AG04450 (cell line): ENCODE results near the gene PCAT7. TPM values are rescaled to one million over a fixed set of nuclear protein-coding genes. Genes with fewer than 3 reads are reported as not detected.
"Not testable (repeated sequence)": the region's sequence is repeated elsewhere in the genome, so short reads cannot be mapped to it uniquely, and the experiment has no call there.

Experiments used
- CTCF ChIA-PET: fragments of 300-600, 350-600 bp; formaldehyde crosslinking; extraction: SDS; loops from one replicate; lab custom pipeline; 2022; ENCODE audit warnings: antibody characterized with exemption, inconsistent platforms; lab: Charles Lee
- POLR2A ChIA-PET: fragments of 350-600 bp; formaldehyde crosslinking; extraction: SDS; loops from one replicate; lab custom pipeline; 2021; ENCODE audit warnings: antibody characterized with exemption, inconsistent platforms; lab: Yijun Ruan, JAX
- DNase-seq: peaks from one replicate; pipeline ENCODE4 v3.0.0-alpha.2; 2011; ENCODE audit warnings: low read depth, low spot score
- H3K27ac ChIP-seq: one replicate; pipeline ENCODE4 v1.5.1; 2012; ENCODE audit warnings: low read depth, low read length, control low read depth
- H3K27me3 ChIP-seq: one replicate; pipeline ENCODE4 v1.6.0; 2012; ENCODE audit warnings: low read length; ENCODE audit not compliant: control insufficient read depth, insufficient read depth
- H3K4me3 ChIP-seq: 2 replicates; pipeline ENCODE4 v1.5.1; 2011; ENCODE audit warnings: mild to moderate bottlenecking, low read depth, low read length, control low read depth
- H3K9me3 ChIP-seq: 2 replicates; pipeline ENCODE4 v1.5.1; 2012; ENCODE audit warnings: low read length; ENCODE audit not compliant: control insufficient read depth, insufficient read depth
- polyA plus RNA-seq: library from polyadenylated mRNA; depleted of rRNA; stranded (reverse); fragments of >200 nt; gene quantifications from 2 replicates; pipeline ENCODE4 v1.2.3, GENCODE V29; 2011
- TF ChIP-seq, protein P1 (sequence below): IDR thresholded peaks from 2 replicates; pipeline ENCODE4 v1.5.1; 2011; ENCODE audit warnings: low read depth, low read length, control low read depth, inconsistent platforms

The PCAT7 gene
- polyA plus RNA-seq, 1 experiment = not detected

- no peak overlapping the region for H3K27ac ChIP-seq
- H3K9me3 ChIP-seq = no peaks in the 10 kb centered on the region; the same call in 1 of the 2 replicates
- CTCF ChIA-PET = no interaction called here
- peaks cover 2% of the 10 kb centered on the region for H3K27me3 ChIP-seq
- no peak for DNase-seq
- POLR2A ChIA-PET = no interaction called here
- H3K4me3 ChIP-seq = no peak overlapping the region
- TF ChIP-seq, protein P1, sequence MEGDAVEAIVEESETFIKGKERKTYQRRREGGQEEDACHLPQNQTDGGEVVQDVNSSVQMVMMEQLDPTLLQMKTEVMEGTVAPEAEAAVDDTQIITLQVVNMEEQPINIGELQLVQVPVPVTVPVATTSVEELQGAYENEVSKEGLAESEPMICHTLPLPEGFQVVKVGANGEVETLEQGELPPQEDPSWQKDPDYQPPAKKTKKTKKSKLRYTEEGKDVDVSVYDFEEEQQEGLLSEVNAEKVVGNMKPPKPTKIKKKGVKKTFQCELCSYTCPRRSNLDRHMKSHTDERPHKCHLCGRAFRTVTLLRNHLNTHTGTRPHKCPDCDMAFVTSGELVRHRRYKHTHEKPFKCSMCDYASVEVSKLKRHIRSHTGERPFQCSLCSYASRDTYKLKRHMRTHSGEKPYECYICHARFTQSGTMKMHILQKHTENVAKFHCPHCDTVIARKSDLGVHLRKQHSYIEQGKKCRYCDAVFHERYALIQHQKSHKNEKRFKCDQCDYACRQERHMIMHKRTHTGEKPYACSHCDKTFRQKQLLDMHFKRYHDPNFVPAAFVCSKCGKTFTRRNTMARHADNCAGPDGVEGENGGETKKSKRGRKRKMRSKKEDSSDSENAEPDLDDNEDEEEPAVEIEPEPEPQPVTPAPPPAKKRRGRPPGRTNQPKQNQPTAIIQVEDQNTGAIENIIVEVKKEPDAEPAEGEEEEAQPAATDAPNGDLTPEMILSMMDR = no peak
Observed at GRCh38 chr9:94563548-94563947, 8.7 kb downstream of the PCAT7 start.

- POLR2A ChIA-PET, CTCF ChIA-PET, H3K27me3 ChIP-seq, DNase-seq, H3K9me3 ChIP-seq, H3K27ac ChIP-seq, H3K4me3 ChIP-seq: not testable (repeated sequence)
Observed at GRCh38 chr9:94564279-94564678, 9.4 kb downstream of the PCAT7 start.

DNA sequence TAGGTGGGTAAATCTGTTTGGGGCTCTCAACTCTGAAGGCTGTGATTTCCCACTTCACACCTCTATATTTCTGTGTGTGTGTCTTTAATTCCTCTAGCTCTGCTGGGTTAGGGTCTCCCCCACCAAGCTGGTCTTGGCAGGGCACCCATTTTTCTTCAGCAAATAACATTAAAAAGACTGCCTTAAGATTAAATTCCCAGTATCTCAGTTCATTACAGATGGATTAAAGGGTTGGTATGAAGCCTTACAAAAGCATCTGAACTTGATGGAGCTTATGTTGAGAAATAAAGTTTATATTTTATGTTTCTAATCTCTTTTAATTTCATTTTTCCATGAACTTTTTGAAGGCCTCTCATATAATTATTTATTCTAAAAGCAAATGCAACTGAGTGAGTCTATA, 11.7 kb downstream of the PCAT7 start:
- Histone ChIP-seq H3K27me3 (no peaks in the 10 kb centered on the region), H3K9me3 (no peaks in the 10 kb centered on the region), H3K4me3 (no peak overlapping the region), H3K27ac (no peak overlapping the region)
- TF ChIP-seq, protein P1 = no peak
- ChIA-PET CTCF (interaction anchor here (0.7 kb wide), 1 partner anchor 53 kb away, joined by 3 read pairs; no protein-coding TSS in a partner anchor), POLR2A (no interaction called here)
- DNase-seq = no peak

- H3K4me3 ChIP-seq = no peak overlapping the region
- CTCF ChIA-PET = interaction anchor here (0.7 kb wide), 1 partner anchor 53 kb away, joined by 3 read pairs; no protein-coding TSS in a partner anchor
- TF ChIP-seq, protein P1 = no peak
- no peak for DNase-seq
- H3K27me3 ChIP-seq = no peaks in the 10 kb centered on the region
- no peaks in the 10 kb centered on the region for H3K9me3 ChIP-seq
- POLR2A ChIA-PET = no interaction called here
- H3K27ac ChIP-seq = no peak overlapping the region
Observed at GRCh38 chr9:94567271-94567670, 12.4 kb downstream of the PCAT7 start.

DNA sequence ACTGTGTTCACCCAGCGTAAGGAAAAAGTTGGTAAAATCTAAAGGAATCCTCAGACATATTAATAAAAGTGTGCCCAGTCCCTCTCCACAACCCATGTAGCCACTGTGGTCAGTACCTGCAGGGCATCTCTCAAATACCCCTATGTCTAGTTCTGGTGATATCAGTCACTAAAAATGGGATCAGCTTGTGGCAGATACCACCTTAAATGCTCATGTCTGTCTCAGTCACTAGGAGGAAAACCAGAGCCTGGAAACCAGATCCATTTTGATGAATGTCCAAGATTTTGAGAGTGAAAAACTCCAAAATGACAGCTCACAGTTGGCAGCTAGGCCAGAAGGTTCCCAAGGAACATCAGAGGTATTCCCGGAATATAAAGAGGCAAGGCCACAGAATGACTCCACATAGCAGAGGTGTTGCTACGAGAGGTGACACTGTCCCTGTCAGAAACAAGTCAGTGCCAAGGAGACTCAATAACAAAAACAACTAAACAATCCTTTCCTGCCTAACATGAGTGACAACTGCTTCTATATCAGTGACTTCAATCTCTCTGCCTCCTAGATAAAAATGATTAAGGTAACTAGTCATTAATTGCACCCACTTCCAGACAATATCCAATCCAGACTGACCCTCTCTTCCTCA, 13.5 kb downstream of the PCAT7 start:
- no peak overlapping the region for H3K27ac ChIP-seq
- no peak for DNase-seq
- CTCF ChIA-PET = no interaction called here
- TF ChIP-seq, protein P1 = no peak
- POLR2A ChIA-PET = no interaction called here
- H3K9me3 ChIP-seq = no peaks in the 10 kb centered on the region
- no peaks in the 10 kb centered on the region for H3K27me3 ChIP-seq
- no peak overlapping the region for H3K4me3 ChIP-seq
